CD8-positive, alpha-beta memory T cell (primary cell): ENCODE results near the gene AHNAK. TPM values are rescaled to one million over a fixed set of nuclear protein-coding genes. Genes with fewer than 3 reads are reported as not detected.

Experiments used
- CTCF ChIA-PET: fragments of 350-600 bp; sonication (Branson Sonifier 250); formaldehyde crosslinking; loops from one replicate; lab custom pipeline; 2021; ENCODE audit warnings: antibody characterized with exemption; lab: Charles Lee
- POLR2A ChIA-PET: fragments of 350-600 bp; sonication (Branson Sonifier 250); formaldehyde crosslinking; loops from one replicate; lab custom pipeline; 2021; ENCODE audit warnings: antibody characterized with exemption; lab: Charles Lee
- DNase-seq, 5 donors: peaks; one replicate each; pipeline versions ENCODE4 v3.0.0 to v3.0.0-alpha.2; 2020 to 2022; ENCODE audit warnings: mixed read lengths in 1 of 5
- H3K27ac ChIP-seq: one replicate; pipeline ENCODE4 v1.7.0; 2013; ENCODE audit warnings: low read depth, mild to moderate bottlenecking, low read length, moderate library complexity
- H3K27me3 ChIP-seq: 2 replicates; pipeline ENCODE4 v1.7.0; 2013; ENCODE audit warnings: low read length, mild to moderate bottlenecking; ENCODE audit not compliant: insufficient read depth, poor library complexity, severe bottlenecking
- H3K36me3 ChIP-seq: 2 replicates; pipeline ENCODE4 v1.7.0; 2013; ENCODE audit warnings: mild to moderate bottlenecking, low read length, moderate library complexity; ENCODE audit not compliant: insufficient read depth
- H3K4me1 ChIP-seq: 2 replicates; pipeline ENCODE4 v1.7.0; 2013; ENCODE audit warnings: mild to moderate bottlenecking, low read length, moderate library complexity; ENCODE audit not compliant: insufficient read depth
- H3K4me3 ChIP-seq: 2 replicates; pipeline ENCODE4 v1.7.0; 2013; ENCODE audit warnings: mild to moderate bottlenecking, low read length
- H3K9me3 ChIP-seq: 2 replicates; pipeline ENCODE4 v1.7.0; 2013; ENCODE audit warnings: mild to moderate bottlenecking, low read length
- H3K27ac Mint-ChIP-seq, 8 donors: one replicate each; pipeline ENCODE4 v1.8.0; 2020 to 2021; ENCODE audit warnings: mixed read lengths in 8 of 8, mild to moderate bottlenecking in 6 of 8, inconsistent platforms in 3 of 8, moderate library complexity in 3 of 8
- H3K27me3 Mint-ChIP-seq, 2 donors: one replicate each; pipeline ENCODE4 v1.8.0; 2020 to 2021; ENCODE audit warnings: mixed read lengths in 2 of 2, mild to moderate bottlenecking in 1 of 2, moderate library complexity in 1 of 2
- H3K36me3 Mint-ChIP-seq, 3 donors: one replicate each; pipeline ENCODE4 v1.8.0; 2020 to 2021; ENCODE audit warnings: mixed read lengths in 3 of 3, inconsistent platforms in 1 of 3, mild to moderate bottlenecking in 1 of 3
- H3K4me1 Mint-ChIP-seq, 3 donors: one replicate each; pipeline ENCODE4 v1.8.0; 2020 to 2021; ENCODE audit warnings: mixed read lengths in 3 of 3, inconsistent platforms in 1 of 3, mild to moderate bottlenecking in 1 of 3
- H3K4me3 Mint-ChIP-seq, 7 donors: one replicate each; pipeline ENCODE4 v1.8.0; 2020 to 2021; ENCODE audit warnings: mixed read lengths in 7 of 7, mild to moderate bottlenecking in 6 of 7, moderate library complexity in 4 of 7, inconsistent platforms in 2 of 7
- H3K9me3 Mint-ChIP-seq, 5 donors: one replicate each; pipeline ENCODE4 v1.8.0; 2020 to 2022; ENCODE audit warnings: mixed read lengths in 5 of 5, mild to moderate bottlenecking in 3 of 5, moderate library complexity in 2 of 5, inconsistent platforms in 1 of 5
- polyA plus RNA-seq: library from polyadenylated mRNA; unstranded; fragments of 300-500 nt; fragmentation: Illumina TruSeq; gene quantifications from one replicate; pipeline ENCODE4 v1.2.3, GENCODE V29; 2021
- total RNA-seq, 2 experiments: library from RNA; stranded (reverse); gene quantifications; one replicate each; pipeline ENCODE4 v1.2.3, GENCODE V29; 2021

AHNAK gene
- total and polyA plus RNA-seq, 3 experiments from 2014 or later: 125 to 193 (median 187) TPM

- peaks cover 0 to 22% (median 0%) of the 10 kb centered on the region in 3 donors for H3K36me3 Mint-ChIP-seq
- POLR2A ChIA-PET: interaction anchor here (1.1 kb wide), 1 partner anchor 43 kb away, joined by 3 read pairs; the partner anchor contains the start of gene TUT1
- DNase-seq: no peak
- H3K4me1 ChIP-seq: peaks cover 55% of the 10 kb centered on the region
- no peak overlapping the region for H3K4me3 ChIP-seq
- peaks cover 55 to 77% (median 59%) of the 10 kb centered on the region in 3 donors for H3K4me1 Mint-ChIP-seq
- peak overlapping the region in 3 of 7 donors; percentile 26 to 92 (median 33) for H3K4me3 Mint-ChIP-seq
- H3K27me3 ChIP-seq: no peaks in the 10 kb centered on the region
- H3K36me3 ChIP-seq: no peaks in the 10 kb centered on the region
- H3K9me3 ChIP-seq: no peaks in the 10 kb centered on the region
- H3K27ac ChIP-seq: no peak overlapping the region
- H3K9me3 Mint-ChIP-seq: peaks cover 0 to 3% (median 0%) of the 10 kb centered on the region in 5 donors
- peaks cover 0 to 6% of the 10 kb centered on the region in 2 donors for H3K27me3 Mint-ChIP-seq
- CTCF ChIA-PET: interaction anchor here (0.8 to 1.2 kb wide), 3 partner anchors 10 to 43 kb away, joined by 3 to 4 read pairs (median 3); no protein-coding TSS in a partner anchor
- H3K27ac Mint-ChIP-seq: peak overlapping the region in 6 of 8 donors; percentile 23 to 100 (median 59)
Measured at GRCh38 chr11:62548545-62549335, 2.1 kb upstream of the AHNAK start.

GRCh38 chr11:62547691-62548281 is 1.2 kb upstream of the AHNAK start:
- Mint-ChIP-seq H3K9me3 (peaks cover 0 to 3% (median 0%) of the 10 kb centered on the region in 5 donors), H3K4me1 (peaks cover 55 to 77% (median 59%) of the 10 kb centered on the region in 3 donors), H3K4me3 (peak overlapping the region; percentile 73 to 98 (median 92)), H3K36me3 (peaks cover 0 to 29% (median 0%) of the 10 kb centered on the region in 3 donors), H3K27ac (peak overlapping the region; percentile 36 to 100 (median 84)), H3K27me3 (peaks cover 0 to 6% of the 10 kb centered on the region in 2 donors)
- no peak for DNase-seq
- ChIA-PET POLR2A (interaction anchor here (1.1 to 11.9 kb wide), 2 partner anchors 8 to 44 kb away, joined by 3 to 193 read pairs; partner anchors contain the start of gene TUT1), CTCF (interaction anchor here (0.8 to 1.2 kb wide), 3 partner anchors 22 to 123 kb away, joined by 3 to 10 read pairs (median 3); no protein-coding TSS in a partner anchor)
- Histone ChIP-seq H3K27ac (no peak overlapping the region), H3K27me3 (no peaks in the 10 kb centered on the region), H3K4me1 (peaks cover 55% of the 10 kb centered on the region), H3K4me3 (no peak overlapping the region), H3K9me3 (no peaks in the 10 kb centered on the region), H3K36me3 (no peaks in the 10 kb centered on the region)

DNA sequence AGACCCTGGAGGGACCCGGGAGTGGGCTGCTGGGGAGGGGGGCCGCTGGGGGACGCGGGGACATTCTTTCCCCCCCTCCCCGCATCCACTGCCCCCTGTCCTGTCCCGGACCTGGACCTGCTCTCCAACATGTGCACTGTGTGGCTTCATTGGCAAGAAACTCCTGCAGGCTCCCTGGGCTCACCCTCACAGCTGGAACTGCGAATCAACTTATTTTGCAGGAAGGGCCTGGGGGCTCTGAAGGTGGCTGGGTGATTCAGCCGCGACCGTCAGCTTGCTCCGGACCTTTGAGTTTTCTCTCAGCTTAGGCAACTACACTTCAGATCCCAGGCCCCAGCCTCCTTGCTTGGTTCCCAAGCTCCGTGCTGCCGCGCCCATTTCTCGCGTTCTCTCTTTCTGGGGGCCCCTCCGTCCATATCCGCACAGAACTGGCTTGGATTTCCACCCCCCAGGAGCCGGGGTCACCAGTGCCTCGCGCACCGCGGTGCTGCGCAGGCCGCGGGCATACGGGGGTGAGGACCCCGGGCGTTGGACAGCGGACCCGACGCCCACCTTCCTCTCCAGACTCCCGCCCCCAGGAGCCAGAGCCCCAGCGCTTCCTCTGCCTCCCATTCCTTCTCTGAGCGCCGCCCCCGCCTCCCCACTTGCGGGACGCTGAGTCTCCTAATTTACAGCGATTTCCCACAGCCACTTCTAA is 471 bp upstream of the AHNAK start:
- Mint-ChIP-seq H3K36me3 (peaks cover 0 to 29% (median 0%) of the 10 kb centered on the region in 3 donors), H3K27ac (peak overlapping the region; percentile 82 to 100 (median 90)), H3K9me3 (peaks cover 0 to 3% (median 0%) of the 10 kb centered on the region in 5 donors), H3K4me3 (peak overlapping the region; percentile 84 to 98 (median 92)), H3K27me3 (peaks cover 0 to 6% of the 10 kb centered on the region in 2 donors), H3K4me1 (peaks cover 53 to 77% (median 58%) of the 10 kb centered on the region in 3 donors)
- Histone ChIP-seq H3K27ac (peak overlapping the region; percentile 67), H3K4me3 (peak overlapping the region; percentile 49), H3K4me1 (peaks cover 55% of the 10 kb centered on the region), H3K36me3 (no peaks in the 10 kb centered on the region), H3K9me3 (no peaks in the 10 kb centered on the region), H3K27me3 (no peaks in the 10 kb centered on the region)
- no peak for DNase-seq
- CTCF ChIA-PET: interaction anchor here (0.7 to 6.2 kb wide), 4 partner anchors 8 to 154 kb away, joined by 5 to 203 read pairs (median 10); no protein-coding TSS in a partner anchor
- POLR2A ChIA-PET: interaction anchor here (0.8 to 11.9 kb wide), 4 partner anchors 9 to 27 kb away, joined by 4 to 193 read pairs (median 7); partner anchors contain the start of gene EEF1G

GRCh38 chr11:62545437-62546243 is 966 bp downstream of the AHNAK start:
- no peaks in the 10 kb centered on the region for H3K9me3 ChIP-seq
- ChIA-PET POLR2A (interaction anchor here (1.8 to 11.9 kb wide), 2 partner anchors 11 to 28 kb away, joined by 7 to 193 read pairs; partner anchors contain the start of gene EEF1G), CTCF (interaction anchor here (3.4 to 7.7 kb wide), 5 partner anchors 8 to 152 kb away, joined by 9 to 203 read pairs (median 85); partner anchors contain the start of gene TUT1)
- Mint-ChIP-seq H3K9me3 (no peaks in the 10 kb centered on the region), H3K27ac (peak overlapping the region; percentile 92 to 100 (median 97)), H3K27me3 (peaks cover 0 to 3% of the 10 kb centered on the region in 2 donors), H3K36me3 (peaks cover 0 to 33% (median 0%) of the 10 kb centered on the region in 3 donors), H3K4me1 (peaks cover 53 to 77% (median 58%) of the 10 kb centered on the region in 3 donors), H3K4me3 (peak overlapping the region; percentile 92 to 99 (median 98))
- peak overlapping the region; percentile 76 for H3K4me3 ChIP-seq
- H3K27ac ChIP-seq: peak overlapping the region; percentile 96
- H3K4me1 ChIP-seq: peaks cover 54% of the 10 kb centered on the region
- H3K36me3 ChIP-seq: no peaks in the 10 kb centered on the region
- peak in 4 of 5 donors; percentile 46 to 79 (median 62) for DNase-seq
- no peaks in the 10 kb centered on the region for H3K27me3 ChIP-seq

DNA sequence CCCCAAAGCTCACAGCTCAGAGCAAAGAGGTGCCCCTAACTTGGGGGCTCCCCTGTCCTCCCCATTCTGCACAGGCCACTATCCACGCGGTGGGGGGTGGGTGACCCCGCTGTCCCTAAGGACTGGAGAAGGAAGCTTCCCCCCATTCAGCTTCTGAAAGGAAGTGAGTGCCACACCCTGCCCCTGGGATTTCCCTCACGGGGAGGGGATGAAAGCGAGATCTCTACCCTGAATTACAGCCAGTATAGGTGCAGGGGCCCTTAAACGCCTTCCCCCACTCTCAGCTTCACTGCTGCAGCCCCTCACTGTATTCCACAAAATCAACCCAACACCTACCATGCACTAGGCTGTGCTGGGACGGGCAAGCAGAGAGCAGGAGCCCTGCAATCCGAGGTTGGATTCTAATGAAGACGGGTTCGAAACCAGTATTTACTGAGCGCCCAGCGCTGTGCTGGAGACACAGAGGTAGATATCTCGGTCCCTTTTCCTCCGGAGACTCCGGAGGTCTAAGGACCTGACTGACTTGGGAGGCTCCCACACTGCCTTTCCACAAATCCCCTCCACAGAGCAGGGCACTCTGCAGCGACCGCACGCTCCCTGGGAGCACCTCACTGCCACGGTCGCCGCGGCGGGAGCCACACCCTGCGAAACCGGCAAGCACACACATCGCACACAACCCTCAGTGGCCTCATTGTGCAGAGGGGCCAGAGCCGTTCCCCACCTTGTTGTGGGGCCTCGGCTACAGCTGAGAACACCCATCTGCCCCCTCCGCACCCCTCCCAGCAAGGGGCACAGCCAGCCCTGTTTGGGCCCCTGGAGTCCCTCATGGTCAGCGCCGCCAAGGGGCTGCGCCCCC is 1.8 kb downstream of the AHNAK start:
- H3K27ac ChIP-seq: peak overlapping the region; percentile 96
- ChIA-PET CTCF (interaction anchor here (1.1 to 7.7 kb wide), 6 partner anchors 8 to 151 kb away, joined by 3 to 203 read pairs (median 56); partner anchors contain the start of gene TUT1), POLR2A (interaction anchor here (0.8 to 11.9 kb wide), 3 partner anchors 11 to 182 kb away, joined by 3 to 193 read pairs (median 11); partner anchors contain the start of gene HNRNPUL2)
- Mint-ChIP-seq H3K4me3 (peak overlapping the region; percentile 92 to 99 (median 98)), H3K36me3 (peaks cover 0 to 33% (median 0%) of the 10 kb centered on the region in 3 donors), H3K4me1 (peaks cover 56 to 77% (median 60%) of the 10 kb centered on the region in 3 donors), H3K27ac (peak overlapping the region; percentile 92 to 100 (median 97)), H3K27me3 (peaks cover 0 to 3% of the 10 kb centered on the region in 2 donors), H3K9me3 (no peaks in the 10 kb centered on the region)
- H3K36me3 ChIP-seq: no peaks in the 10 kb centered on the region
- H3K9me3 ChIP-seq: no peaks in the 10 kb centered on the region
- peaks cover 54% of the 10 kb centered on the region for H3K4me1 ChIP-seq
- peak in 2 of 5 donors; percentile 31 to 60 for DNase-seq
- peak overlapping the region; percentile 76 for H3K4me3 ChIP-seq
- no peaks in the 10 kb centered on the region for H3K27me3 ChIP-seq
